GM19463 (cell line): ENCODE data around the gene LUC7L3.

Experiments used
- ATAC-seq: cut with Tn5 transposase; IDR thresholded peaks from one replicate; pipeline ENCODE4 v1.9.1; 2021; ENCODE audit warnings: mild to moderate bottlenecking, moderate library complexity; ENCODE audit not compliant: unreplicated experiment

The LUC7L3 gene

DNA sequence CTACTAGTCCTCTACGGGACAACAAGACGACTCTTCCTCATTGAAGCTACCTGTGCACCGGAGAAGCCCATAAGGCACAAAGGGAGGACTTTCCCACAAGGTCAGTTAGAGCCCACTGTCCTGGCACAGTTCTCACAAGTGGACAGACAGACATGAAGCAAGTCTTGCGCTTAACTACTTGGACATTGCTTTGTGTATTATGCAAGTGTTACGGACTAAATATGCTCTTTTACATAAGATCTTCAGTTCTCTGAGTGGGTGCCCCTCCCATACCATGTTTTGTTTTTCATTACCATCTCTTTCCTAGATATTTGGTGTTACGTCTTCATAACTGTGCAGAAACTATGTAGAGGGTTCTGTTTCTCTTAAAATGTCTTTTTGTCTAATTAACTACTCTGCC, 29.8 kb downstream of the LUC7L3 start:
- no peak for ATAC-seq

DNA sequence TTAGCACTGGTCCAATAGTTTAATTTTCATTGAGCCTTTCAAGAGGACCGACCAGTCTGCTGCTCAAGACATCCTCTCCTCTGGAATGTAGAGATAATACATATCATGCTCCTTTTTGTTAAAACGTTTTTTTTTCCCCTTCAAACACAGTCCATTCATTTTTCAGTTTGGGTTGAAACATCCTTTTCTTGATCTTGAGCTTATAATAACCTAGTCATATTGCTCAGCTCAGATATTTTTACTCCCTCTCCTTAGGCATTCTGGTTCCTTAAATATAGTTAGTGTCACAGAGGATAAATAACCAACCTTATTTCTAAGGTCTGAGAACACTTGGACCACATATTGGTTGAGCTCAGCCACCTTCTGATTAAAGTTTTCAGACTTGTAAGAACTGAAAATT, 35.1 kb downstream of the LUC7L3 start:
- ATAC-seq = no peak

- ATAC-seq = no peak
These were observed 39.1 kb downstream of the LUC7L3 start for GRCh38 chr17:50758524-50758923.

DNA sequence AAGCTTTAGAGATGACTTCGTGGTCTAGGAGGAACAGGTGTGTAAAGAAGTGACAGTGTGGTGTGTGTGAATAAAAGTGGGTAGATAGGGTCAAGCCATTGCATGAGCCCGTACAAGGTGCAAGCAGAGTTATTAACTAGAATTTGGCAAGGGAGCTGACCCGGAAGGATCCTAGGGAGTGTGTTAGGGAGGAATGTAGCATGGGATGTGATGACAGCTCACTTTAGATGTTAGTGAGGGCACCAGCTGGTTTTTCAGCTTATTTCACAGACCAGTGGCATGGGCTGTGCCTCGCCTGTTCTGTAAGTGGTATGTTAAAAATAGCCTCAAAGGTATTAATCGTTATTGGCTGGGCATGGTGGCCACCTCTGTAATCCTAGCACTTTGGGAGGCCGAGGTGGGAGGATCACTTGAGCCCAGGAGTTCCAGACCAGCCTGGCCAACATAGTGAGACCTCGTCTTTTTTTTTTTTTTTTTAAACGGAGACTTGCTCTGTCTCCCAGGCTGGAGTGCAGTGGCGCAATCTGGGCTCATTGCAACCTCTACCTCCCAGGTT, 39.7 kb downstream of the LUC7L3 start:
- no peak for ATAC-seq

- no peak for ATAC-seq
These were observed 42.8 kb downstream of the LUC7L3 start for GRCh38 chr17:50762177-50762576.

- no peak for ATAC-seq
These were observed 44.5 kb downstream of the LUC7L3 start for GRCh38 chr17:50763716-50764475.

DNA sequence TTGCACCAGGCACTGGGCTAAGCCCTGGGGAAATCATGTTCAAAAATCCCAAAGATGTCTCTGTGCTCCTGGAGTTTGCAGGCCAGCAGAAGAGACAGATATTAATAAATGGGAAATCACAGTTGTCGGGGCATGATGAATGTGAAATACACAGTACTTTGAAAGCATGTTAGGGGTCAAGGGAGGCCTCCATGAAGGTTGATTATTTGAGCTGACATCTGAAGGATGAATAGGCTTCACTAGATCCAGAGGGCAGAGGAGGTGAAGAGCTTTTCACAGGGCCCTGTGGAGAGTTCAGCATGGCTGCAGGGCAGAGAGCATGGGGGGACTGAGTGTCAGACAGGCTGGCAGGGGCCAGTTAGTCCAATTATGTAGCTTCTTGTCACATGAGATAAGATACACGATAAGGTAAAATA, 45.3 kb downstream of the LUC7L3 start:
- ATAC-seq = no peak

DNA sequence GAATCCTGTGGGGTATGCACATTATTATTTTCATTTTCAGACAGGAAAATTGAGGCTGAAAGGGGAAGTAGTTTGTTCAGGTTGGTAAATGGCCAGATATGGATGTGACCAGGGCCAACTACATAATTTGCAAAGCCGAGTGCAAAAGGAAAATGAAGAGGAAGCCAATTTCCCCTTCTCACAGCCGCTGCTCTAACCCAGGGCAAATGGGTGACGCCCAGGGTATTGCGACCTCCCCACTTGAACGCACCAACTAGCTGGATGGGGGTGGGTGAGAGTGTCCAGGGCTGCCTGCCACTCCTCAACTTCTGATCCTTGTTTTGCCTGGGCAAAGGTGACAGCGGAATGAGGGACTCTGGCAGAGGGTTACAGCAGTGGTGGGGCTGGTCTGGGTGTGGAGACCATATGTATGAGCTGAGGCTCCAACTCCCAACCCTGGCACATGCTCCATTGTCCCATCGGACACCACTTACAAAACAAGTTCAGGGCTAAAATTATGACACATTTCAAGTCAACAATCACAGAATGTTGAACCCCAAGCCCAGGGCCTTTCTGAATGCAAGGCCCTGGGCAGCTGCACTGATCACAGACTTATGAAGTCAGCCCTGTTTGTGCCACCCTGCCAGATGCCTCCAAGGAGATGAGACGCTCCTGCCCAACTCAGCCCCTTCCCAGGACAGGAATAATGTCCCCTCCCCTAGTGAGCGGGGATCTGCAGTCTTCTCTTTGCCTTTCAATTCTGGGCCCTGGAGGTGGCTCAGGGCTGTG, 46.2 kb downstream of the LUC7L3 start:
- no peak for ATAC-seq

DNA sequence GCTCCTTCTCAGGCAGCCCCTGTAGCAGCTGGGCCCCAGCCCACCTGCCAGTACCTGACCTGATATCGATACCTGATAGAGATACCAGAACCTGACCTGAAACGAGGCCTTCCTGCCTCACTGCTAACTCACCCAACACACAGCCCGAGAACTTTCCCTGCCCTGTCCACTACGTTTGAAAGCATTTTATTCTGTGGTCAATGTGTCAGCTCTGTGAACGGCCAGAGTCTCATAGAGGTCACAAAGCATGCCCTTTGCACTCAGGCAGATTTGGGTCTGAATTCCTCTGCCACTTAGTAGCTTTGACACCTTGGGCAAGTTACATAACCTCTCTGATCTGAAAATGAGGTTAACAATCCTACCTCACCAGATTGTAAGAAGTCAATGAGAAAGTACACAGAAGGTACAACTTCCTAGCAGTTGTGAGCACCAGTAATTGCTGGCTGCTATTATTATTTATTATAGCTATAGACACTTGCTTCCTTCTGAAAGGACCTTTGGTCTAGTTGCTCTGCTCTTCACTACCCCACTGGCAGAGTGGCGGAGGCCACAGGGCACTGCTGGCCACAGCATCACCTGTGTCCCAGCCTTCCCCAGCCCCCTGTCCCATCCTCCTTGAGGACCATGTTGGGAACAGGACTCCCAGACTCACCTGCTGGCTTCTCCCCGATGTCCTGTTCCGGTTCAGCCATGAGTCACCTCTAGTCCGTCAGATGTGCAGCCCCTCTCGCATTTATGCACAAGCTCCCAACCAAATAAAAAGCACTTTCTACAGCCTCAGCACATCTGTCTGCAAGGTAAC, 47.0 kb downstream of the LUC7L3 start:
- no peak for ATAC-seq

DNA sequence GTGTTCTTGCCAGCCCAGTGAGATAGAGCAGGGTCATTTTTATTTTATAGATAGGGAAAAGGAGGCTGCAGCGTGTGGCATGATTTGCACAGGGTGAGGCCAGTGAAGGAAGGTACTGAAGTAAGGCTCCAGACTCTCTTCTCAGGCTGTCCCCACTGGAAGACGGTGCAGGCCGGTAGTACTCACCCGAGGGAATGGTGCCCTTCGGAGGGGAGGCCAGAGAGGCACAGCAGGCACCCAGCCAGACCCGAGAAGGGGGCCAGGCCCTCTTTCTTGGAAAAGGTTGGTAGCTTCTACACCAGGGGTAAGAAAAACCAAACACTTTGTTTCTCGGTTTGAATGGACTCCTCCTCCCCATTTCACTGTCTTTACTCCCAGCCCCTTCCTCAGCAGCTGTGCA, 47.6 kb downstream of the LUC7L3 start:
- no peak for ATAC-seq

DNA sequence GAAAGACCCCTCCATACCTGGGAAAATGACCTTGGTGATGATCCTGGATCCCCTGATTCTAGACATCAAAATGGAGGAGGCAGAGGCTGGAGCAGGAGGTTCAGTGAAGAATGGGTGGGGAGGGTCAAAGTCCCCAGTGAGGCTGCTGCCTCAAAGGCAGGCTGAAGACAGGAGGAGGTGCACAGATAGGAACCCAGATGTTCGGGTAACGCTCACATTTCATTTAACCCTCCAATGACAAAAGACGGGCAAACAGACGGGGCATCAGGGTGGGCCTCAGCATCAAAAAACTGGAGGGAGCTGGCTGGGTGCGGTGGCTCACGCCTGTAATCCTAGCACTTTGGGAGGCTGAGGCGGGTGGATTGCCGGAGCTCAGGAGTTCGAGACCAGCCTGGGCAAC, 48.0 kb downstream of the LUC7L3 start, which contains the start of gene ANKRD40CL:
Gene ANKRD40CL (minus strand): TSS at position 73 of the 400 bp plus-strand sequence. CDS start 605 bp downstream, outside the sequence.
- no peak for ATAC-seq

DNA sequence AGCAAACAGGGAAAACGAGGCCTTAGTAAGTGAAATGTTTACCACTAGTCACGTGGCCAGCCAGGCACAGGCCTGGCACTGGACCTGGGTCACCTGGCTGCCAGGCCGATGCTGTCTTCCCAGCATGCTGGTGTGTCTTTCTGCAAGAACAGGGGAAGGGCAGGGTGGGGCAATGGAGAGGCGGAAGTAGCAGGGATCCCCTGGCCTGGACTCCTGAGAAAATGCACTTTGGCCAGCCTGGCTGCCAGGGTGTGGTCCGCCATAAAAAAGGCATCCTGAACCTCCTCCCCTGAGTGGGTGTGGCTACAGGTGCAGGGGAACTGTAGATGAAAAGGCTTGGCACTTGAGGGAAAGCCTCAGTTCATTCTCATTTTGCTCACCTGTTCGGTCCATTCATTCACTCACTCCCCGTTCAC, 49.0 kb downstream of the LUC7L3 start:
- ATAC-seq = no peak

GRCh38 chr17:50769884-50770283, 50.5 kb downstream of the LUC7L3 start:
- no peak for ATAC-seq

DNA sequence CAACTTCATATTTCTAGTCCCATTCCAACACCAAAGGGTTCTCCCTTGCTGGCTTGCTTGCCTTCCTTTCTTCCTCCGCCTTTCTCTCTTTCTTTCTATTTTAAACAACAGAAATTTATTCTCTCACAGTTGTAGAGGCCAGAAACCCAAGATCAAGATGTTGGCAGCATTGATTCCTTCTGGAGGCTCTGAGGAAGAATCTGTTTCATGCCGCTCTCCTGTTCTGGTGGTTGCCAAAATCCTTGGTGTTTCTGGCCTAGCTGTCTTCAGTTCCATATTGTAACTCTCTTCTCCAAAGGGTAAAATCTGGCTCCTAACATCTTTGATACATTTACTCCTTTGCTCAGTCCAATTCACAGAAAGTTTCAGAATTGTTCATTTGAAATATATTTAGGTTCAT, 50.9 kb downstream of the LUC7L3 start:
- no peak for ATAC-seq

GRCh38 chr17:50771991-50772785, 52.8 kb downstream of the LUC7L3 start:
- peak; percentile 95 for ATAC-seq

GRCh38 chr17:50774225-50774803, 54.9 kb downstream of the LUC7L3 start:
- no peak for ATAC-seq

DNA sequence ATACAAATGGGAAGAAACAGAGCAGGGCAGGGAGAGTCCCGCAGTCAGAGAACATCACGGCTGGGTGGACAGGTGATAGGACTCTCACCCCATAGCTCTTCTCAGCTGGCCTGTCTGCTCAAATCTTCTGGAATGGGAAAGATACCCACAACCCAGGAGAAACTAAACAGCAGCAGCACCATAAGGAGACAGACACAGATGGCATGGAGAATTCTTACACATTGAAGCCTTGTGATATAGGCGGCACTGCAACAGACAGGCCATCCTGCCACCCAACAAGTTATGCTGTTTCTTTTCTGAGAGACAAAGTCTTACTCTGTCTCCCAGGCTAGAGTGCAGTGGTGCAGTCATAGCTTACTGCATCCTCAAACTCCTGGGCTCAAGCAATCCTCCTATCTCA, 56.5 kb downstream of the LUC7L3 start:
- ATAC-seq = no peak

DNA sequence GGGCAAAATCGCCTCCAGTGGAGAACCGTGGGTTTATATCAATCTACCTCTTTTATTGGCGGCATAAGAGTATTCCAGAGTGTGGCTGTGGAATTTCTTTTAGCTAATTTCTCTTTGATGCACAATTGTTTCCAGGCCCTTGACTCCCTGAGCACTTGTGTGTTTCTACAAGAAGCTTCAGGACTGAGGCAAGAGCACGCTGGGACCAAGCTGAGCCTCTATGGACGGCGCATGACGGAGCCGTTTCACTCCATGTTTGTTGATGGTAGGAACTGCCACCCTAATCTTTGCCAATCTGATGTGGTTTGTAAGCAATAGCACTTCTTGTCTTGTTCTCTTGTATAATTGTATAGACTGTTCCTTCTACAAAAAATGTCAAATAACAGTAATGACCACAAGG, 59.1 kb downstream of the LUC7L3 start:
- no peak for ATAC-seq

DNA sequence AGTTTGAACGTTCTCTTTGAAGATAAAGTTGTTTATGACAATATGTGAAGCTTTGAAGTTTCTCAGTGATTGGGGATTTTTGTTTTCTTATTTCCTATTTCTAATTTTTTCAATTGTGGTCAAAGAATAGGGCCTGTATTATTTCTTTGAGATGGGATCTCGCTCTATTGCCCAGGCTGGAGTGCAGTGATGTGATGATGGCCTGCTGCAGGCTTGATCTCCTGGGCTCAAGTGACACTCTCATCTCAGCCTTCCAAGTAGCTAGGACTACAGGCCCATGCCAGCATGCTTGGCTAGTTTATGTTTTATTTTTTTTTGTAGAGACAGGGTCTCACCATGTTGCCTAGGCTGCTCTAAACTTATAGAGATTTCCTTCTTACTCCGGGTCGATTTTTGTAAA, 59.6 kb downstream of the LUC7L3 start:
- no peak for ATAC-seq
